OCI-LY7 (cell line): Measurements from ENCODE around the gene ENHO. TPM values are rescaled to one million over a fixed set of nuclear protein-coding genes. Genes with fewer than 3 reads are reported as not detected.

ENCODE experiments used
- BruUV-seq: library from RNA; stranded (reverse); fragments of 400-500 nt; replicated peaks from 2 replicates; lab custom pipeline; 2021; lab: Mats Ljungman, UMichigan
- CTCF ChIA-PET: fragments of 300-600 bp; sonication (Branson Sonifier 250); formaldehyde crosslinking; loops from one replicate; lab custom pipeline; 2022; ENCODE audit warnings: antibody characterized with exemption; ENCODE audit not compliant: unreplicated experiment; lab: Charles Lee
- POLR2A ChIA-PET: fragments of 300-600 bp; sonication (Branson Sonifier 250); formaldehyde crosslinking; loops from one replicate; lab custom pipeline; 2022; ENCODE audit warnings: antibody characterized with exemption; lab: Charles Lee
- DNase-seq: peaks from one replicate; pipeline ENCODE4 v3.0.0-alpha.2; 2015; ENCODE audit warnings: low spot score
- H2AFZ ChIP-seq: fragments of 200-600 bp; sonication (generic), shearing (Covaris generic); 2 replicates; pipeline ENCODE4 v1.6.1; 2014; ENCODE audit warnings: mild to moderate bottlenecking, antibody characterized with exemption, low read length, moderate library complexity
- H3K27ac ChIP-seq: fragments of 200-600 bp; sonication (generic); 2 replicates; pipeline ENCODE4 v1.5.1; 2014; ENCODE audit warnings: mixed run types, low read depth, mild to moderate bottlenecking, moderate library complexity, low read length, inconsistent platforms; ENCODE audit not compliant: poor library complexity, severe bottlenecking
- H3K36me3 ChIP-seq: fragments of 200-600 bp; sonication (generic); 2 replicates; pipeline ENCODE4 v1.6.1; 2014; ENCODE audit warnings: mild to moderate bottlenecking, antibody characterized with exemption, low read length, moderate library complexity, mixed read lengths; ENCODE audit not compliant: insufficient read depth
- H3K4me1 ChIP-seq: fragments of 200-600 bp; sonication (generic); 2 replicates; pipeline ENCODE4 v1.5.1; 2014; ENCODE audit warnings: mild to moderate bottlenecking, low read length; ENCODE audit not compliant: insufficient read depth, poor library complexity, severe bottlenecking
- H3K4me2 ChIP-seq: fragments of 200-600 bp; sonication (generic); 2 replicates; pipeline ENCODE4 v1.6.1; 2014; ENCODE audit warnings: mild to moderate bottlenecking, low read length
- H3K4me3 ChIP-seq: fragments of 200-600 bp; sonication (generic); 2 replicates; pipeline ENCODE4 v1.5.1; 2014; ENCODE audit warnings: mild to moderate bottlenecking, low read depth, low read length; ENCODE audit not compliant: poor library complexity, severe bottlenecking
- H3K79me2 ChIP-seq: fragments of 200-600 bp; sonication (generic); 2 replicates; pipeline ENCODE4 v1.6.1; 2016; ENCODE audit warnings: low read depth, mild to moderate bottlenecking, low read length, moderate library complexity, mixed read lengths; ENCODE audit not compliant: insufficient read depth
- H3K9me2 ChIP-seq: fragments of 200-600 bp; sonication (generic); 2 replicates; pipeline ENCODE4 v1.6.1; 2016; ENCODE audit warnings: mild to moderate bottlenecking, low read length, mixed read lengths; ENCODE audit not compliant: insufficient read depth
- H3K9me3 ChIP-seq: fragments of 200-600 bp; sonication (generic); 2 replicates; pipeline ENCODE4 v1.6.1; 2014; ENCODE audit warnings: mild to moderate bottlenecking, mixed run types, low read length, mixed read lengths
- H4K20me1 ChIP-seq: fragments of 200-600 bp; sonication (generic); 2 replicates; pipeline ENCODE4 v1.6.1; 2014; ENCODE audit warnings: mild to moderate bottlenecking, antibody characterized with exemption, low read length, moderate library complexity, mixed read lengths; ENCODE audit not compliant: insufficient read depth
- CTCF ChIP-seq: fragments of 200-600 bp; sonication (generic); conservative IDR thresholded peaks from 2 replicates; pipeline ENCODE4 v1.5.1; 2014; ENCODE audit warnings: mild to moderate bottlenecking, antibody characterized with exemption, low read length, moderate library complexity, mixed read lengths
- EZH2phosphoT487 ChIP-seq: fragments of 200-600 bp; sonication (generic); IDR thresholded peaks from 2 replicates; pipeline ENCODE4 v1.6.1; 2018; ENCODE audit warnings: low read depth, borderline replicate concordance, mild to moderate bottlenecking, mixed run types, antibody characterized with exemption, low read length, moderate library complexity, mixed read lengths
- intact Hi-C: fragments of 100-400 bp; cut with micrococcal nuclease; formaldehyde crosslinking; loops from one replicate; pipeline ENCODE4 v1.10.0; 2022; ENCODE audit not compliant: unreplicated experiment
- total RNA-seq, 2 experiments: library from RNA; depleted of rRNA in 1 of 2; stranded (reverse); fragments of >200 nt in 1 of 2; shearing (Covaris generic) in 1 of 2; gene quantifications; 2 replicates each; pipeline ENCODE4 v1.2.3, GENCODE V29; 2014 to 2022

Gene ENHO
- total RNA-seq, 2 experiments from 2014 or later: 0.91 TPM; not detected in 1

- H3K27ac ChIP-seq: no peak overlapping the region
- intact Hi-C loops: loop anchor here (1.0 to 5.0 kb wide), 4 partner anchors 63 to 168 kb away; no protein-coding TSS in a partner anchor
- H3K4me3 ChIP-seq: no peak overlapping the region
- TF ChIP-seq CTCF (peak; percentile 99), EZH2phosphoT487 (no peak)
- no peaks in the 10 kb centered on the region for H3K4me1 ChIP-seq
- peak; percentile 60 for DNase-seq
- H4K20me1 ChIP-seq: no peaks in the 10 kb centered on the region
- H3K9me3 ChIP-seq: no peaks in the 10 kb centered on the region
- ChIA-PET POLR2A (no interaction called here), CTCF (interaction anchor here (1.4 kb wide), 1 partner anchor 97 kb away, joined by 4 read pairs; no protein-coding TSS in a partner anchor)
- BruUV-seq: no TSS peak
- no peaks in the 10 kb centered on the region for H3K9me2 ChIP-seq
- H3K36me3 ChIP-seq: no peaks in the 10 kb centered on the region
- H2AFZ ChIP-seq: no peak overlapping the region
- H3K4me2 ChIP-seq: no peak overlapping the region
- H3K79me2 ChIP-seq: no peaks in the 10 kb centered on the region
Measured at GRCh38 chr9:34500623-34501267, 22.0 kb downstream of the ENHO start.

DNA sequence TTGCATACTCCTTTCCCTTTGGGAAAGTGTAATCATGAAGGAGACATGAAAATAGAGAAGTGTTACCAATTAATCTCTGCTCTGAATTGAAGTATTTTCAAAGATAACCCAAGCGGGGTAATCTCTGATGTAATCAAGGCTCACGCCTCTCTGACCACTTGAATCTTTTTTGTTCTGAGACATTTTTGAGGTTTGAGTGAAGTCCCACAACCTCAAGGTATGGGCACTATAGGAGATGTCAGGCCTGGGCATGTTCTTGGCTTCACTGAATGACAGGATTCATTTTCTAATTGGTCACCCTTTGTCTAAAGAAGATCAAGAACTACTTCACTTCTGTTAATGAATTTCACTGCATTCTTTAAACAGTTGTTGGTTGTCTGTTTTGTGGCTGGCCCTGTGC is 23.7 kb downstream of the ENHO start:
- H3K4me2 ChIP-seq: no peak overlapping the region
- no peaks in the 10 kb centered on the region for H3K9me2 ChIP-seq
- no peaks in the 10 kb centered on the region; the same call in 1 of the 2 replicates for H4K20me1 ChIP-seq
- no peak overlapping the region for H3K27ac ChIP-seq
- H3K9me3 ChIP-seq: no peaks in the 10 kb centered on the region
- no peak for TF ChIP-seq CTCF
- no peak for TF ChIP-seq EZH2phosphoT487
- H2AFZ ChIP-seq: no peak overlapping the region
- POLR2A ChIA-PET: no interaction called here
- no peaks in the 10 kb centered on the region for H3K4me1 ChIP-seq
- no peak overlapping the region for H3K4me3 ChIP-seq
- intact Hi-C loops: no loop called here
- DNase-seq: no peak
- no peaks in the 10 kb centered on the region for H3K36me3 ChIP-seq
- H3K79me2 ChIP-seq: no peaks in the 10 kb centered on the region
- CTCF ChIA-PET: no interaction called here
- BruUV-seq: no TSS peak

DNA sequence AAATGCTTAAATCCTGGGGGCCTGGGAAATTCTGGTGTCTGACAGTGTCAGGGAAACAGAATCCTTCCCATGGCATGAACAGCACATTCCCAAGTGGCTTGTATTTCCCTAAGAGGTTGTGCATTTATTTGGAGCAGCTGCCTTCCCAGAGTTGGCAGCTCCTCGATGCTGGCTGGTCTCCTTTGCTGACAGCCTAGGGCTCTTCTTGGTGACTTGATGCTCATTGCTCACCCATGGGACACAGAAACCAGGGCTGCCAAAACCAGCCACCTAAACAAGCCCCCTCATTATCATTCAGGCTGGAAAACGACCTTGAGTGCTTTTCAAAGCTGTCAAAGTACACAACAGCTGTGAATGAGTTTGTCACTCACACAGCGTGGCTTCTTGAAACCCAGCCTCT is 24.2 kb downstream of the ENHO start:
- H4K20me1 ChIP-seq: no peaks in the 10 kb centered on the region; the same call in 1 of the 2 replicates
- ChIA-PET POLR2A (no interaction called here), CTCF (interaction anchor here (1.2 kb wide), 1 partner anchor 95 kb away, joined by 4 read pairs; no protein-coding TSS in a partner anchor)
- H3K4me1 ChIP-seq: no peaks in the 10 kb centered on the region
- H3K9me2 ChIP-seq: no peaks in the 10 kb centered on the region
- intact Hi-C loops: no loop called here
- H3K36me3 ChIP-seq: no peaks in the 10 kb centered on the region
- TF ChIP-seq CTCF: no peak
- H3K27ac ChIP-seq: no peak overlapping the region
- no peak overlapping the region for H3K4me2 ChIP-seq
- no peaks in the 10 kb centered on the region for H3K79me2 ChIP-seq
- no TSS peak for BruUV-seq
- no peak overlapping the region for H3K4me3 ChIP-seq
- H3K9me3 ChIP-seq: no peaks in the 10 kb centered on the region
- DNase-seq: no peak
- H2AFZ ChIP-seq: no peak overlapping the region
